Upper lobe of right lung (tissue), 1 donor: ENCODE results near the gene PPP2R1B. TPM values are rescaled to one million over a fixed set of nuclear protein-coding genes. Genes with fewer than 3 reads are reported as not detected.

Experiments
- ATAC-seq: fragments of 200-7000 bp; cut with Tn5 transposase; one replicate; pipeline ENCODE4 v1.9.1; 2020; ENCODE audit warnings: mild to moderate bottlenecking, moderate library complexity
- DNase-seq: peaks from one replicate; pipeline ENCODE4 v3.0.0-alpha.2; 2020
- H3K27ac ChIP-seq: fragments of 200-600 bp; one replicate; pipeline ENCODE4 v1.8.0; 2022
- H3K27me3 ChIP-seq: fragments of 200-600 bp; one replicate; pipeline ENCODE4 v1.8.0; 2022; ENCODE audit warnings: mild to moderate bottlenecking
- H3K36me3 ChIP-seq: fragments of 200-600 bp; one replicate; pipeline ENCODE4 v1.8.0; 2022
- H3K4me1 ChIP-seq: fragments of 200-600 bp; one replicate; pipeline ENCODE4 v1.8.0; 2022
- H3K4me3 ChIP-seq: fragments of 200-600 bp; one replicate; pipeline ENCODE4 v1.8.0; 2022; ENCODE audit warnings: mild to moderate bottlenecking
- H3K9me3 ChIP-seq: fragments of 200-600 bp; one replicate; pipeline ENCODE4 v1.8.0; 2022
- intact Hi-C: fragments of 100-400 bp; cut with DNase I; formaldehyde crosslinking; loops from one replicate; pipeline ENCODE4 v1.11.0; 2022
- total RNA-seq: library from RNA; stranded (reverse); fragmentation: NEBNext Ultra II Directional; extraction: Animal tissue kit (Norgen Biotek cat#: 25700); gene quantifications from one replicate; pipeline ENCODE4 v1.2.1, GENCODE V29; 2021
- TF ChIP-seq, protein P1 (sequence below): fragments of 200-600 bp; IDR thresholded peaks from one replicate; pipeline ENCODE4 v1.8.0; 2022; ENCODE audit warnings: antibody characterized with exemption
- donor health status: DM: no; HTN: yes; CAD: no; lungs with severe emphysema.

PPP2R1B gene
- total RNA-seq, 1 donor from 2014 or later = 26.7 TPM

DNA sequence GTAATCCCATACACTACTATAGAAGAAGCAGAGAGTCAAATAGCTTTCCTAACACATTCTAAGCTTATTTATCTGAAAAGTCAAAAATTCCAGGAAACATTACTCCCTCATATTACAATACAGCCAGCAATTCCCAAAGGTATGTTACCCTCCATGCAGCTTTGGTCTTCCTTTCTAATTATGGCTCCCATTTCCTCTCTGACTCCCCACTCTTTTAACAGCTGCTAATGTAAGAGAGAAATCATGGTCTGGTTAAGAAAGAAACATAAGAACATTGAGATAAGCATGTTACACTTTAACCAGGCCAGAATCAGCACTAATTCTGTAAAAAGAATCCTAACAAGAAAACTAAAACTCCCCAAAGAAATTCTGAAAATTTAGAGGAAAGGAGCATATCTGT, 6.8 kb downstream of the PPP2R1B start:
- Histone ChIP-seq H3K4me3 (no peak overlapping the region), H3K4me1 (peaks cover 8% of the 10 kb centered on the region), H3K9me3 (no peaks in the 10 kb centered on the region), H3K27ac (no peak overlapping the region), H3K36me3 (peaks cover 89% of the 10 kb centered on the region), H3K27me3 (no peaks in the 10 kb centered on the region)
- intact Hi-C loops = no loop called here
- DNase-seq (no peak), ATAC-seq (no peak)
- TF ChIP-seq, protein P1, sequence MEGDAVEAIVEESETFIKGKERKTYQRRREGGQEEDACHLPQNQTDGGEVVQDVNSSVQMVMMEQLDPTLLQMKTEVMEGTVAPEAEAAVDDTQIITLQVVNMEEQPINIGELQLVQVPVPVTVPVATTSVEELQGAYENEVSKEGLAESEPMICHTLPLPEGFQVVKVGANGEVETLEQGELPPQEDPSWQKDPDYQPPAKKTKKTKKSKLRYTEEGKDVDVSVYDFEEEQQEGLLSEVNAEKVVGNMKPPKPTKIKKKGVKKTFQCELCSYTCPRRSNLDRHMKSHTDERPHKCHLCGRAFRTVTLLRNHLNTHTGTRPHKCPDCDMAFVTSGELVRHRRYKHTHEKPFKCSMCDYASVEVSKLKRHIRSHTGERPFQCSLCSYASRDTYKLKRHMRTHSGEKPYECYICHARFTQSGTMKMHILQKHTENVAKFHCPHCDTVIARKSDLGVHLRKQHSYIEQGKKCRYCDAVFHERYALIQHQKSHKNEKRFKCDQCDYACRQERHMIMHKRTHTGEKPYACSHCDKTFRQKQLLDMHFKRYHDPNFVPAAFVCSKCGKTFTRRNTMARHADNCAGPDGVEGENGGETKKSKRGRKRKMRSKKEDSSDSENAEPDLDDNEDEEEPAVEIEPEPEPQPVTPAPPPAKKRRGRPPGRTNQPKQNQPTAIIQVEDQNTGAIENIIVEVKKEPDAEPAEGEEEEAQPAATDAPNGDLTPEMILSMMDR = no peak

DNA sequence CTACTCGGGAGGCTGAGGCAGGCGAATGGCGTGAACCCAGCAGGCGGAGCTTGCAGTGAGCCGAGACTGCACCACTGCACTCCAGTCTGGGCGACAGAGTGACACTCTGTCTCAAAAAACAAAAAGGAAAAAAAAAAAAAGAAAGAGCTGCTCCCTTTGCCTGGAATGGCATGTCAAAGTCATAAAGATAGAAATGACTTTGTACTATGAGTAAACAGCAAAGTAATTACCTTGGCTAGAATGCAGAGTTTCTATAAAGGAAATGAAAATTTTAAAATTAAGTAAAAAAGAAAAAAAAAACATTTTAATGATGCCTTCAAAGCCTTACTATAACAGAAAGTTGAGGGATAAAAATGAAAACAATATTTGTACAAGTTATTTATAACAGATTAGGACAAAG, 10.1 kb downstream of the PPP2R1B start:
- Histone ChIP-seq H3K4me3 (no peak overlapping the region), H3K36me3 (peaks cover 91% of the 10 kb centered on the region), H3K27ac (no peak overlapping the region), H3K9me3 (no peaks in the 10 kb centered on the region), H3K27me3 (no peaks in the 10 kb centered on the region), H3K4me1 (no peaks in the 10 kb centered on the region)
- DNase-seq (no peak), ATAC-seq (no peak)
- intact Hi-C loops = no loop called here
- TF ChIP-seq, protein P1 = no peak

DNA sequence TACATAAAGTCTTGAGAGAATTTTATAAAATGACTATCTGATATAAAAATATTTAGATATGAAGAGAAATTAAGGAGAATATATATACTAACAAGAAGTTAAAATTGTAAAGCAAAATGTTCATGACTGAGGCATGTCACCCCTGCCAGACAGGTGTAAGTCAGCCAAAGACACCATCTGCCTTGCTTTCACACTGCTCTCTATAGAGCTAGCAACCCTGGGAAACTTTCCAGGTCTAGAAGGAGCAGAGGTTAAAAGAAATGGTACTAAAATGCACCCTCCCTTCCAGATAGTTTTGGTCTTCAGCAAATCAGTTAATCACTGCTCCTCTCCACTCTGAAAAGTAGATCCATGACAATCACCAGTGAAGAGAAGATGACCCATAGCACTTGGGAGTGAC, 16.5 kb downstream of the PPP2R1B start:
- H3K4me1 ChIP-seq = peaks cover 5% of the 10 kb centered on the region
- no peak overlapping the region for H3K27ac ChIP-seq
- no peak for ATAC-seq
- no peak for DNase-seq
- H3K27me3 ChIP-seq = no peaks in the 10 kb centered on the region
- intact Hi-C loops = no loop called here
- H3K4me3 ChIP-seq = no peak overlapping the region
- H3K36me3 ChIP-seq = peaks cover 96% of the 10 kb centered on the region
- H3K9me3 ChIP-seq = no peaks in the 10 kb centered on the region
- TF ChIP-seq, protein P1 = no peak

DNA sequence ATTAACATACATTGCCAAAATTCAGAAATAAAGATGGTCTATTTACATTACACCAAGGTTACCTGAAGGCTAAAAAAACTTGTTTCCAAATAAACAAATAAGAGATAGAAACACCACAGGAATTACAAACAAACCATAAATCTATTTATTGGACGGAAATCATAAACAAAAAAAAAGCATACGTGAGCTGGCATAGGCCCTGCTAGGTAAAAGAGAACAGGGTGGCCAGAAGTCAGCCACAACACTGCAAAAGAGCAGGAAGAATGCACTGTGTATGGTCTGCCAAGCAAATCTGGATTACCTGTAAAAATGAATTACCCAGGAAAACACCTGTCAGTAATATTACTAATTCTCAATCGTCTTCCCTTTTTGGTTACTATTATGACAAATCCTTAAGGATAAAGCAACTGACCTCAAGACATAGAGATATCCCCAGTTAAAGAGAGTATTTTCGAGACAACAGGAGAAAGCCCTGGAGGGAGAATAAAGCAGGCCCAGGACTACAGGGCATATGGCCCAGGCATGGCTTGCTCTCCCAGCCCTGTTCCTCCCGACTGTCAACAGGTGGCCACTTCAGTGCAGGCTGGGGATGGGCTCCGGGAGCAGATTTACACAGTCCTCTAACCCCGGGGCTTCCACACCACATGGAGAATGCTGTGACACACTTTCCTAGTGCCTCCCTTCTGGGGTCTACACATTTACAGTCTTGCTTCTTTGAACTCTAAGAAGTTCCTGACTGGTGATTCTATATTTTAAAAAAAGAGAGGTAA, 18.0 kb downstream of the PPP2R1B start:
- Histone ChIP-seq H3K27me3 (no peaks in the 10 kb centered on the region), H3K4me3 (no peak overlapping the region), H3K9me3 (no peaks in the 10 kb centered on the region), H3K4me1 (peaks cover 5% of the 10 kb centered on the region), H3K36me3 (peaks cover 96% of the 10 kb centered on the region), H3K27ac (no peak overlapping the region)
- TF ChIP-seq, protein P1 = no peak
- no peak for DNase-seq
- peak; percentile 26 for ATAC-seq
- intact Hi-C loops = no loop called here

DNA sequence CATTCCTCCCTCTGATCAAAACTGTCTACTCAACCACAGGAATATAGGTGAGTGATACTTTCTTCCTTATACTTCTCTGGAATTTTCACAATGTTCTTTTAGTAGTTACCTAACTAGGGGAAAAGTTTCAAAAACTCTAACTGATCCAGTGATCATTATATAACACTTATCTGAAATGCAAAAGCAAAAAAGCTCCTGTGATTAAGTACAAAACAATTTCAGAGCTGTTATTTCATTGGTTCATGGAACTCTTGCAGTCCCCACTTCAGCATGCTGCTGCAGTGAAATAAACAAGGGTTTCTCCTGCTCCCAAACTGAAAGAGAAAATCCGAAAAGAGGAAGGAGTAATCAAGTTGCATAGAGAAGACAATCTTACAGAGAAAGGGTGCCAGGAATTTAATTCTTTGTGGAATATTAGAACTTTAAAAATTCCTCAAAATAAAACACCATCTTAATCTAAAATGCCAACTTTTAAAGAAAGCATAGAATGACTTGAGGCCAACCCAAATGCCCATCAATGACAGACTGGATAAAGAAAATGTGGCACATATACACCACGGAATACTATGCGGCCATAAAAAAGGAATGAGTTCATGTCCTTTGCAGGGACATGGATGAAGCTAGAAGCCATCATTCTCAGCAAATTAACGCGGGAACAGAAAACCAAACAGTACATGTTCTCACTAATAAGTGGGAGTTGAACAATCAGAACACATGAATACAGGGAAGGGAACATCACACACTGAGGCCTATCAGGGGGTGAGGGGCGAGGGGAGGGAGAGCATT, 20.3 kb downstream of the PPP2R1B start:
- H3K27me3 ChIP-seq = no peaks in the 10 kb centered on the region
- TF ChIP-seq, protein P1 = no peak
- intact Hi-C loops = no loop called here
- ATAC-seq = no peak
- no peaks in the 10 kb centered on the region for H3K9me3 ChIP-seq
- H3K4me1 ChIP-seq = peaks cover 5% of the 10 kb centered on the region
- DNase-seq = no peak
- no peak overlapping the region for H3K4me3 ChIP-seq
- H3K36me3 ChIP-seq = peaks cover 95% of the 10 kb centered on the region
- no peak overlapping the region for H3K27ac ChIP-seq
